H1 (cell line): ENCODE data around the gene VSIG10L2. TPM values are rescaled to one million over a fixed set of nuclear protein-coding genes. Genes with fewer than 3 reads are reported as not detected.

ENCODE experiments used
- CTCF ChIA-PET: fragments of 300-600 bp; sonication (Branson Sonifier 250); formaldehyde crosslinking; loops from one replicate; lab custom pipeline; 2021; ENCODE audit not compliant: partially characterized antibody; lab: Charles Lee
- POLR2A ChIA-PET: fragments of 300-600 bp; sonication (Branson Sonifier 250); formaldehyde crosslinking; loops from one replicate; lab custom pipeline; 2021; ENCODE audit warnings: inconsistent platforms; ENCODE audit not compliant: partially characterized antibody; lab: Charles Lee
- DNase-seq, 2 experiments: peaks; one replicate each; pipeline versions ENCODE4 v3.0.0 to v3.0.0-alpha.2; 2010 to 2022; ENCODE audit warnings: low spot score in 2 of 2, low read depth in 1 of 2, mixed read lengths in 1 of 2
- FAIRE-seq: peaks from 2 replicates; lab custom pipeline; 2011; peaks lifted over from hg19 to GRCh38; lab: Jason Lieb, UNC
- H2AFZ ChIP-seq: 2 replicates; pipeline ENCODE4 v1.8.1; 2012; ENCODE audit warnings: low read length, inconsistent platforms
- H2AK5ac ChIP-seq: 2 replicates; pipeline ENCODE4 v1.6.1; 2013; ENCODE audit warnings: low read depth, low read length
- H2BK120ac ChIP-seq: replicated peaks from 2 replicates; pipeline ENCODE3; 2013; ENCODE audit warnings: low read depth, low read length, inconsistent platforms
- H2BK12ac ChIP-seq: 2 replicates; pipeline ENCODE4 v1.6.1; 2013; ENCODE audit warnings: low read depth, low read length
- H2BK15ac ChIP-seq: 2 replicates; pipeline ENCODE4 v1.6.1; 2013; ENCODE audit warnings: low read length
- H2BK20ac ChIP-seq: 2 replicates; pipeline ENCODE4 v1.6.1; 2013; ENCODE audit warnings: low read length
- H2BK5ac ChIP-seq: 2 replicates; pipeline ENCODE4 v1.6.1; 2013; ENCODE audit warnings: low read depth, low read length
- H3K14ac ChIP-seq: 2 replicates; pipeline ENCODE4 v1.6.1; 2013; ENCODE audit warnings: inconsistent platforms; ENCODE audit not compliant: insufficient read length
- H3K18ac ChIP-seq: 2 replicates; pipeline ENCODE4 v1.6.1; 2013; ENCODE audit warnings: low read length; ENCODE audit errors: extremely low read depth
- H3K23ac ChIP-seq: 2 replicates; pipeline ENCODE4 v1.6.1; 2013; ENCODE audit warnings: inconsistent platforms; ENCODE audit not compliant: insufficient read length
- H3K23me2 ChIP-seq: 2 replicates; pipeline ENCODE4 v1.6.1; 2013; ENCODE audit warnings: low read depth, low read length
- H3K27ac ChIP-seq: 2 replicates; pipeline ENCODE4 v1.6.1; 2011; ENCODE audit warnings: low read depth, low read length, inconsistent platforms
- H3K27me3 ChIP-seq, 4 experiments: replicated peaks in 1 of 4; 1 replicate in 1 of 4; 2 replicates in 3 of 4; pipeline versions ENCODE4 v1.6.1 to v1.8.1; 2011 to 2013; ENCODE audit warnings: low read length in 3 of 4, mild to moderate bottlenecking in 3 of 4, inconsistent platforms in 2 of 4, mixed read lengths in 2 of 4, moderate library complexity in 1 of 4; ENCODE audit not compliant: control insufficient read depth in 3 of 4, insufficient read depth in 3 of 4; ENCODE audit errors: extremely low read depth in 1 of 4
- H3K36me3 ChIP-seq, 4 experiments: 2 replicates each; pipeline versions ENCODE4 v1.6.1 to v1.8.1; 2011 to 2013; ENCODE audit warnings: mild to moderate bottlenecking in 4 of 4, low read length in 3 of 4, moderate library complexity in 2 of 4, control low read depth in 1 of 4, inconsistent platforms in 1 of 4; ENCODE audit not compliant: insufficient read depth in 4 of 4, control insufficient read depth in 2 of 4
- H3K4ac ChIP-seq: replicated peaks from 2 replicates; pipeline ENCODE3; 2013; ENCODE audit warnings: low read length, low read depth, mixed read lengths, inconsistent platforms; ENCODE audit not compliant: insufficient read length
- H3K4me1 ChIP-seq, 4 experiments: replicated peaks in 1 of 4; 1 replicate in 1 of 4; 2 replicates in 3 of 4; pipeline versions ENCODE4 v1.6.1 to v1.8.1; 2011 to 2013; ENCODE audit warnings: low read length in 3 of 4, inconsistent platforms in 2 of 4, mixed read lengths in 1 of 4; ENCODE audit not compliant: insufficient read depth in 4 of 4, control insufficient read depth in 3 of 4
- H3K4me2 ChIP-seq, 2 experiments: 2 replicates each; pipeline versions ENCODE4 v1.6.1 to v1.8.1; 2011 to 2013; ENCODE audit warnings: low read depth in 2 of 2, low read length in 2 of 2, control low read depth in 1 of 2, inconsistent platforms in 1 of 2, mild to moderate bottlenecking in 1 of 2; ENCODE audit not compliant: insufficient read depth in 1 of 2
- H3K4me3 ChIP-seq, 4 experiments: fragments of 200-600, 300-600 bp in 1 of 4; sonication (generic), shearing (Covaris generic), sonication (Bioruptor Twin) in 1 of 4; 2 replicates each; pipeline versions ENCODE4 v1.5.1 to v1.8.1; 2011 to 2016; ENCODE audit warnings: low read length in 4 of 4, low read depth in 3 of 4, control low read depth in 2 of 4, inconsistent platforms in 2 of 4, mild to moderate bottlenecking in 2 of 4, mixed read lengths in 1 of 4, moderate library complexity in 1 of 4; ENCODE audit not compliant: insufficient read depth in 2 of 4; ENCODE audit errors: extremely low read depth in 1 of 4
- H3K56ac ChIP-seq: replicated peaks from 2 replicates; pipeline ENCODE3; 2013; ENCODE audit warnings: low read depth, mild to moderate bottlenecking, mixed read lengths, low read length, inconsistent platforms; ENCODE audit not compliant: insufficient read length
- H3K79me1 ChIP-seq: 2 replicates; pipeline ENCODE4 v1.6.1; 2013; ENCODE audit warnings: low read depth, low read length, control low read depth
- H3K79me2 ChIP-seq, 2 experiments: 2 replicates each; pipeline versions ENCODE4 v1.6.1 to v1.8.1; 2012 to 2013; ENCODE audit warnings: low read length in 2 of 2, mild to moderate bottlenecking in 2 of 2, inconsistent platforms in 1 of 2; ENCODE audit not compliant: insufficient read depth in 2 of 2, control insufficient read depth in 1 of 2
- H3K9ac ChIP-seq, 4 experiments: replicated peaks in 1 of 4; 1 replicate in 1 of 4; 2 replicates in 3 of 4; pipeline versions ENCODE4 v1.6.1 to v1.8.1; 2011 to 2013; ENCODE audit warnings: low read depth in 3 of 4, low read length in 3 of 4, control low read depth in 2 of 4, mild to moderate bottlenecking in 2 of 4, moderate library complexity in 2 of 4, inconsistent platforms in 1 of 4; ENCODE audit errors: extremely low read depth in 1 of 4
- H3K9me3 ChIP-seq, 2 experiments: 2 replicates each; pipeline versions ENCODE4 v1.6.1 to v1.8.1; 2012 to 2013; ENCODE audit warnings: mild to moderate bottlenecking in 2 of 2, moderate library complexity in 2 of 2, control low read depth in 1 of 2, inconsistent platforms in 1 of 2, low read depth in 1 of 2, low read length in 1 of 2, mixed read lengths in 1 of 2; ENCODE audit not compliant: insufficient read depth in 2 of 2
- H4K20me1 ChIP-seq, 2 experiments: replicated peaks in 1 of 2; 2 replicates each; pipeline versions ENCODE3 to v1.8.1; 2011 to 2013; ENCODE audit warnings: inconsistent platforms in 2 of 2, low read length in 2 of 2, mild to moderate bottlenecking in 1 of 2; ENCODE audit not compliant: insufficient read depth in 2 of 2, control insufficient read depth in 1 of 2
- H4K5ac ChIP-seq: 2 replicates; pipeline ENCODE4 v1.6.1; 2013; ENCODE audit warnings: low read length, low read depth, mixed read lengths, inconsistent platforms; ENCODE audit not compliant: insufficient read length
- H4K8ac ChIP-seq: 2 replicates; pipeline ENCODE4 v1.8.0; 2013; ENCODE audit warnings: mild to moderate bottlenecking, moderate library complexity, low read length, inconsistent platforms; ENCODE audit not compliant: insufficient read depth; ENCODE audit errors: extremely low read depth
- H4K91ac ChIP-seq: replicated peaks from 2 replicates; pipeline ENCODE3; 2013; ENCODE audit warnings: low read length, mixed read lengths, inconsistent platforms; ENCODE audit not compliant: insufficient read length
- GABPA ChIP-seq: IDR thresholded peaks from 2 replicates; pipeline ENCODE4 v1.6.1; 2011; ENCODE audit warnings: mild to moderate bottlenecking, low read length, moderate library complexity, borderline replicate concordance; ENCODE audit not compliant: insufficient read depth
- KDM4A ChIP-seq: IDR thresholded peaks from one replicate; pipeline ENCODE4 v1.7.1; 2012; ENCODE audit warnings: low read depth, mild to moderate bottlenecking, moderate library complexity, low read length, inconsistent platforms; ENCODE audit not compliant: severe bottlenecking
- RAD21 ChIP-seq, 2 experiments: IDR thresholded peaks in 1 of 2; conservative IDR thresholded peaks in 1 of 2; 2 replicates each; pipeline ENCODE4 v1.6.1; 2011; ENCODE audit warnings: low read depth in 2 of 2, low read length in 2 of 2, improper control_type of control experiment in 1 of 2, inconsistent platforms in 1 of 2, mild to moderate bottlenecking in 1 of 2, moderate library complexity in 1 of 2
- RXRA ChIP-seq: IDR thresholded peaks from 2 replicates; pipeline ENCODE4 v1.6.1; 2011; ENCODE audit warnings: low read depth, mild to moderate bottlenecking, low read length, moderate library complexity; ENCODE audit not compliant: insufficient read depth
- TAF7 ChIP-seq: optimal IDR thresholded peaks from 2 replicates; pipeline ENCODE3; 2011; ENCODE audit warnings: low read depth, mild to moderate bottlenecking, inconsistent platforms, low read length, moderate library complexity, borderline replicate concordance
- TEAD4 ChIP-seq: IDR thresholded peaks from 2 replicates; pipeline ENCODE4 v1.6.1; 2012; ENCODE audit warnings: low read depth, low read length, inconsistent platforms, mixed read lengths
- YY1 ChIP-seq: IDR thresholded peaks from 2 replicates; pipeline ENCODE4 v1.6.1; 2011; ENCODE audit warnings: low read depth, mild to moderate bottlenecking, low read length
- WGBS, 2 experiments: shearing (Covaris generic) in 1 of 2; methylation state at CpG; one replicate each; pipeline versions ENCODE4 v1.1.6 to v1.1.7; 2013 to 2015; ENCODE audit warnings: low lambda C conversion rate in 2 of 2, mixed read lengths in 2 of 2, inconsistent platforms in 1 of 2, low coverage in 1 of 2, missing lambda C conversion rate in 1 of 2; ENCODE audit not compliant: insufficient replicate concordance in 2 of 2, insufficient coverage in 1 of 2, insufficient read length in 1 of 2; ENCODE audit errors: extremely low coverage in 1 of 2, missing lambda C conversion rate in 1 of 2; 5-methylcytosine and 5-hydroxymethylcytosine counted together
- polyA plus RNA-seq, 7 experiments: library from polyadenylated mRNA; depleted of rRNA in 3 of 7; stranded (reverse) in 5 of 7; unstranded in 2 of 7; fragments of >200 nt in 5 of 7; fragments of 200-250 nt in 2 of 7; gene quantifications; 1 replicate in 5 of 7; 2 replicates in 1 of 7; 4 replicates in 1 of 7; pipeline versions ENCODE4 v1.2.1 to v1.2.3, GENCODE V29; 2011 to 2013; ENCODE audit warnings: missing spikeins in 2 of 7, mixed read lengths in 2 of 7
- total RNA-seq: library from RNA; stranded (reverse); fragmentation: NEBNext Ultra II Directional; extraction: Animal tissue kit (Norgen Biotek cat#: 25700); gene quantifications from 2 replicates; pipeline ENCODE4 v1.2.1, GENCODE V29; 2021
- TF ChIP-seq, protein P1 (sequence below): IDR thresholded peaks from 2 replicates; pipeline ENCODE4 v1.6.1; 2012; ENCODE audit warnings: low read length, inconsistent platforms
- TF ChIP-seq, protein P2 (sequence below): IDR thresholded peaks from 2 replicates; pipeline ENCODE4 v1.6.1; 2011; ENCODE audit warnings: low read depth, mild to moderate bottlenecking, low read length; ENCODE audit not compliant: insufficient read depth

The VSIG10L2 gene
- total and polyA plus RNA-seq, 2 of the 8 experiments (the other 6 are each of a cell fraction or from before 2014, with no cell fraction given) = not detected

DNA sequence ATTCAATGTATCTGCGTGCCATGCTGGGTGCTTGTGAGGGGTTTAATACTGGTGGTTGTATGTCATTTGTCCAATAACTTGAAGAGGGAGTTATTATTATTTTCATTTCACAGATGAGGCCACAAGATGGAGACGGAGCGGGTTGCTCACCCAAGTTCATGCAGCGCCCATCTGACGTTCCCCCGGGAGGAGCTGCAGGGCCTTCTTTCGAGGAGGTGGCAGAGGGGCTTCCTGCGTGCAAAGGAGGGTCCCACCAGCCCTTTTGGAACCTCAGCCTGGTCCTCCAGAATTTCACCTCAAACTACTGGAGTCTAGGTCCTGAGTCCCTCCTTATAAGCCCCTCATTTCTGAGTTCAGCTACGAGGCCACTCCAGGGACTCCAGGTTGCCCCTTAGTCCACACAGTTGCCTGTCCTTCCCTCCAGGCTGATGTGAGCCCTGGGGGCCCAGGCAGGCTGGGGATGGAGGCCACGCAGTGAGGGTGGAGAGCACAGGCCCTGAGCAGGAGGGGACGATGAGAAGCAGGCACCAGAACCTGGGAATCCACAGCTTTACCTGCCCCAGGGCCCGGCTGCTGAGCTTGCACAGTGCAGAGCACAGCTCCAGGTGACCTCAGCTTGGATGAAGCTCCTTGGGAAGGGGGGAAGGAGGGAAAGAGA, 2.9 kb upstream of the VSIG10L2 start:
- Histone ChIP-seq H3K36me3 (no peaks in the 10 kb centered on the region), H4K91ac (no peak overlapping the region), H3K4me1 (peaks cover 7 to 11% (median 9%) of the 10 kb centered on the region in 4 experiments), H3K4ac (no peak overlapping the region), H4K8ac (no peak overlapping the region; the same call in 1 of the 2 replicates), H3K18ac (no peak overlapping the region), H3K79me2 (no peaks in the 10 kb centered on the region), H4K20me1 (no peaks in the 10 kb centered on the region), H3K27ac (no peak overlapping the region), H2AK5ac (no peak overlapping the region), H3K9me3 (no peaks in the 10 kb centered on the region), H2BK15ac (no peak overlapping the region), H2AFZ (no peak overlapping the region), H3K27me3 (no peaks in the 10 kb centered on the region), H2BK12ac (no peak overlapping the region; the same call in 1 of the 2 replicates), H3K9ac (no peak overlapping the region), H2BK20ac (no peak overlapping the region), H4K5ac (no peak overlapping the region), H3K14ac (no peak overlapping the region), H3K79me1 (no peaks in the 10 kb centered on the region), H3K23ac (no peak overlapping the region), H3K23me2 (no peaks in the 10 kb centered on the region), H2BK5ac (no peak overlapping the region), H2BK120ac (no peak overlapping the region), H3K56ac (no peak overlapping the region), H3K4me3 (no peak overlapping the region), H3K4me2 (no peak overlapping the region)
- 83% methylated on average over 12 of the region's 12 CpGs; no CpG with 5 or more reads in 1 of the 2 experiments for WGBS, 2 experiments
- POLR2A ChIA-PET = interaction anchor here (0.8 to 1.7 kb wide), 5 partner anchors 8 to 119 kb away, joined by 3 to 6 read pairs (median 4); no protein-coding TSS in a partner anchor
- peak in 1 of 2 experiments; percentile 39 for DNase-seq
- TF ChIP-seq KDM4A = no peak
- no peak for TF ChIP-seq YY1
- no peak for TF ChIP-seq GABPA
- TF ChIP-seq, protein P1, sequence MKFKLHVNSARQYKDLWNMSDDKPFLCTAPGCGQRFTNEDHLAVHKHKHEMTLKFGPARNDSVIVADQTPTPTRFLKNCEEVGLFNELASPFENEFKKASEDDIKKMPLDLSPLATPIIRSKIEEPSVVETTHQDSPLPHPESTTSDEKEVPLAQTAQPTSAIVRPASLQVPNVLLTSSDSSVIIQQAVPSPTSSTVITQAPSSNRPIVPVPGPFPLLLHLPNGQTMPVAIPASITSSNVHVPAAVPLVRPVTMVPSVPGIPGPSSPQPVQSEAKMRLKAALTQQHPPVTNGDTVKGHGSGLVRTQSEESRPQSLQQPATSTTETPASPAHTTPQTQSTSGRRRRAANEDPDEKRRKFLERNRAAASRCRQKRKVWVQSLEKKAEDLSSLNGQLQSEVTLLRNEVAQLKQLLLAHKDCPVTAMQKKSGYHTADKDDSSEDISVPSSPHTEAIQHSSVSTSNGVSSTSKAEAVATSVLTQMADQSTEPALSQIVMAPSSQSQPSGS = no peak
- no peak for TF ChIP-seq RAD21 (IDR thresholded peaks at IDR 0.05 in 1 of 2, conservative IDR thresholded peaks at IDR 0.05 in 1 of 2; ENCODE audit: low read depth in 2 of 2, low read length in 2 of 2)
- TF ChIP-seq TEAD4 = no peak
- no peak for TF ChIP-seq RXRA
- no peak for TF ChIP-seq TAF7
- TF ChIP-seq, protein P2, sequence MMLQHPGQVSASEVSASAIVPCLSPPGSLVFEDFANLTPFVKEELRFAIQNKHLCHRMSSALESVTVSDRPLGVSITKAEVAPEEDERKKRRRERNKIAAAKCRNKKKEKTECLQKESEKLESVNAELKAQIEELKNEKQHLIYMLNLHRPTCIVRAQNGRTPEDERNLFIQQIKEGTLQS = no peak
- no peak for FAIRE-seq
- CTCF ChIA-PET = interaction anchor here (0.7 to 8.2 kb wide), 27 partner anchors 7 to 255 kb away, joined by 3 to 76 read pairs (median 6); partner anchors contain the start of gene CDON
